Measurements from ENCODE around the gene SNORC.

DNA sequence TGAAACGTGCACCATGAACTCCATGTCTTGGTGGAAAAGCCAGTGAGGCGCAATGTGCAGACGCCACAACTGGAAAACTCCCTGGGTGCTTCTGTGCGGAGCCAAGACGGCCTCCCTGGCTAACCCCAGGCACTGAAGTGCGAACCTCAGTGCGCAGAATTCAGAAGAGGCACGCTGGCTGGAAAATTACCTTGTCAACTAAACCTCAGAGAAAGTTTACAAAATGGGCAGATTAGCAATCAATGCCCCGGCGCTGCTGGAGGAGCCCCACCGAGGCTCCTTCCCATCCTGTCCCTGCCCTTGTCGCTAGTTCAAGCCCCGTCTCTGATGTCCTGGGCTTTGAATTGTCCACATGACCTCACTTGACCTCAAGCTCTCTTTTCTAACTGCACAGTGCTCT, 22.2 kb downstream of the SNORC start:
- TF ChIP-seq, protein P1, sequence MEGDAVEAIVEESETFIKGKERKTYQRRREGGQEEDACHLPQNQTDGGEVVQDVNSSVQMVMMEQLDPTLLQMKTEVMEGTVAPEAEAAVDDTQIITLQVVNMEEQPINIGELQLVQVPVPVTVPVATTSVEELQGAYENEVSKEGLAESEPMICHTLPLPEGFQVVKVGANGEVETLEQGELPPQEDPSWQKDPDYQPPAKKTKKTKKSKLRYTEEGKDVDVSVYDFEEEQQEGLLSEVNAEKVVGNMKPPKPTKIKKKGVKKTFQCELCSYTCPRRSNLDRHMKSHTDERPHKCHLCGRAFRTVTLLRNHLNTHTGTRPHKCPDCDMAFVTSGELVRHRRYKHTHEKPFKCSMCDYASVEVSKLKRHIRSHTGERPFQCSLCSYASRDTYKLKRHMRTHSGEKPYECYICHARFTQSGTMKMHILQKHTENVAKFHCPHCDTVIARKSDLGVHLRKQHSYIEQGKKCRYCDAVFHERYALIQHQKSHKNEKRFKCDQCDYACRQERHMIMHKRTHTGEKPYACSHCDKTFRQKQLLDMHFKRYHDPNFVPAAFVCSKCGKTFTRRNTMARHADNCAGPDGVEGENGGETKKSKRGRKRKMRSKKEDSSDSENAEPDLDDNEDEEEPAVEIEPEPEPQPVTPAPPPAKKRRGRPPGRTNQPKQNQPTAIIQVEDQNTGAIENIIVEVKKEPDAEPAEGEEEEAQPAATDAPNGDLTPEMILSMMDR (optimal IDR thresholded peaks at IDR 0.05 in 1 of 3, IDR thresholded peaks at IDR 0.05 in 1 of 3, conservative IDR thresholded peaks at IDR 0.05 in 1 of 3; ENCODE audit: extremely low read depth in 1 of 3, insufficient read depth in 2 of 3, low read length in 3 of 3), result no peak
- TF ChIP-seq EZH2 (IDR thresholded peaks at IDR 0.05; ENCODE audit: low read length), result no peak
